Adrenal gland (tissue), 12 donors: ENCODE data around the gene GRM5. TPM values are rescaled to one million over a fixed set of nuclear protein-coding genes. Genes with fewer than 3 reads are reported as not detected.

Experiments
- DNase-seq, 7 donors: peaks; one replicate each; pipeline ENCODE4 v3.0.0-alpha.2; 2019 to 2020
- H3K27ac ChIP-seq, 5 donors: fragments of 200-600 bp; sonication (generic) in 4 of 5; 1 replicate in 3 of 5; 2 replicates in 2 of 5; pipeline versions ENCODE4 v1.5.1 to v1.8.0; 2016 to 2020; ENCODE audit warnings: mild to moderate bottlenecking in 1 of 5
- H3K27me3 ChIP-seq: fragments of 200-600 bp; 2 replicates; pipeline ENCODE4 v1.8.0; 2021
- H3K36me3 ChIP-seq, 2 donors: fragments of 200-600 bp; replicated peaks in 1 of 2; 1 replicate in 1 of 2; 2 replicates in 1 of 2; pipeline versions ENCODE4 v1.5.1 to v1.8.0; 2018 to 2022
- H3K4me1 ChIP-seq, 2 donors: fragments of 200-600 bp; replicated peaks in 1 of 2; 1 replicate in 1 of 2; 2 replicates in 1 of 2; pipeline versions ENCODE4 v1.5.1 to v1.8.0; 2018 to 2021
- H3K4me3 ChIP-seq, 4 donors: fragments of 200-600 bp; sonication (generic) in 3 of 4; one replicate each; pipeline ENCODE4 v1.5.1; 2016 to 2018
- H3K9me3 ChIP-seq, 3 donors: fragments of 200-600 bp; sonication (generic) in 1 of 3; replicated peaks in 1 of 3; 1 replicate in 2 of 3; 2 replicates in 1 of 3; pipeline versions ENCODE4 v1.5.1 to v1.8.0; 2016 to 2021
- POLR2A ChIP-seq, 2 donors: fragments of 450-650 bp; IDR thresholded peaks; one replicate each; pipeline ENCODE4 v1.6.1; 2017; ENCODE audit warnings: antibody characterized with exemption in 2 of 2, mild to moderate bottlenecking in 2 of 2, moderate library complexity in 1 of 2
- WGBS, 4 donors: extraction: QIAGEN DNeasy Blood & Tissue Kit in 2 of 4; methylation state at CpG; one replicate each; pipeline versions ENCODE4 v1.1.5 to v1.1.7; 2013 to 2017; 5-methylcytosine and 5-hydroxymethylcytosine counted together
- intact Hi-C, 2 donors: fragments of 100-400 bp; cut with DNase I; formaldehyde crosslinking; loops; one replicate each; pipeline versions ENCODE4 v1.14.1 to v1.15.0; 2022 to 2023
- polyA plus RNA-seq, 3 donors: library from polyadenylated mRNA; stranded (reverse); fragments of 200-250 nt in 2 of 3; fragments of 350-450 nt in 1 of 3; fragmentation: Illumina TruSeq in 1 of 3; extraction: RNeasy Lipid Tissue Mini Kit (QIAGEN cat#74804) in 1 of 3; gene quantifications; one replicate each; pipeline ENCODE4 v1.2.3, GENCODE V29; 2013 to 2014
- total RNA-seq, 9 donors: library from RNA; depleted of rRNA in 4 of 9; stranded (reverse); fragments of >200 nt in 4 of 9; fragments of 120-200 nt in 1 of 9; fragmentation: NEBNext Ultra II Directional in 1 of 9; extraction: Animal tissue kit (Norgen Biotek cat#: 25700) in 1 of 9; gene quantifications; one replicate each; pipeline versions ENCODE4 v1.1.0 to v1.2.4, GENCODE V29; 2013 to 2023
- TF ChIP-seq, protein P1 (sequence below), 6 experiments: fragments of 450-650 bp in 4 of 6; fragments of 200-600 bp in 2 of 6; sonication (generic) in 1 of 6; IDR thresholded peaks; 1 replicate in 5 of 6; 2 replicates in 1 of 6; pipeline versions ENCODE4 v1.5.1 to v1.8.0; 2016 to 2021; ENCODE audit warnings: antibody characterized with exemption in 6 of 6, mild to moderate bottlenecking in 2 of 6, moderate library complexity in 1 of 6
- donor health status: healthy with polysubstance abuse.
- donor health status: Bipolar disorder and iron deficiency.
- donor health status: DM: yes; HTN: yes; CAD: no.
- donor health status: DM: no; HTN: no; CAD: no.
- donor health status: DM: no; HTN: no; CAD: no.
- donor health status: DM: yes; HTN: yes; CAD: no.

The GRM5 gene
- total and polyA plus RNA-seq, 12 donors = under 0.01 to 0.33 (median 0.17) TPM; not detected in 8

DNA sequence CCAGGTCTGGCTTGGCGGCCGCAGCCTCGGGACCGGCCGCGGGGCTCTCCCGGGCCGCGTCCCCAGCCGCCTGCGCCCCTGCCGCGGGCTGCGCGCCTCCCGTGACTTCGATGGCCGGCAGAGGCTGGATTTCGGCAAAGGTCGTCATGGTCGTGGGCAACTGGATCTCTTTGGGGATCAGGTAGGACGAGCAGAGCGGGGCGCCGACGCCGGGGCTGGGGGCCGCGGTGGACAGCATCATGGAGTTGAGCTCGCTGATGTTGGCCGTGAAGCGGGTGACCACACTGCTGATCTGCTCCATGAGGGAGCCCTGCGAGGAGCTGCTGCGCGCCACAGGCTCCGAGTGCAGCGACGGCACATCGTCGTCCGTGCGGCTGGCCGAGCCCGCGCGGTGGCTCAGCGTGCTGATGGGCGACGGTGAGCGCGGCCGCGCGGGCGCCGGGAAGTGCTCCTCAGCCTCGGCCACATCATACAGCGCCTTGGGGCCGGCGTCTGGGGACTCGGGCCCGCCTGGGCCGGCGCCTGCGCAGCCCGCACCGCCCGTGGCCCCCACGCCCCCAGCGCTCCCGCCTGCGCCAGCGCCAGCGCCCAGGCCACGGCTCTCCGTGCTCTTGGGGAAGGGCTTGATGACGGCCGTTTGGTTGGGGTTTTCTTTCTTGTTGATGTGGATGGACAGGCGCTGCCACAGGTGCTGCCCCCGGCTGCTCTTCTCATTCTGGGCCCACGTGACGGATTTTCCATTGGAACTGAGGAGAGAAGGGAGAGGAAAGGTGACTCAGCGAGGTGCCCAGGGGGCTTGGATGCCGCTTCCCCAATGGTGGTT, 556.8 kb downstream of the GRM5 start:
- Histone ChIP-seq H3K9me3 (no peaks in the 10 kb centered on the region), H3K4me1 (peaks cover 0 to 3% of the 10 kb centered on the region in 2 donors), H3K4me3 (peak overlapping the region in 2 of 4 donors; percentile 30 to 47), H3K27me3 (peaks cover 51% of the 10 kb centered on the region), H3K27ac (no peak overlapping the region), H3K36me3 (no peaks in the 10 kb centered on the region)
- WGBS, 4 donors = 6 to 33% (median 10%) methylated on average over 6 to 84 of the region's 84 CpGs
- TF ChIP-seq, protein P1, sequence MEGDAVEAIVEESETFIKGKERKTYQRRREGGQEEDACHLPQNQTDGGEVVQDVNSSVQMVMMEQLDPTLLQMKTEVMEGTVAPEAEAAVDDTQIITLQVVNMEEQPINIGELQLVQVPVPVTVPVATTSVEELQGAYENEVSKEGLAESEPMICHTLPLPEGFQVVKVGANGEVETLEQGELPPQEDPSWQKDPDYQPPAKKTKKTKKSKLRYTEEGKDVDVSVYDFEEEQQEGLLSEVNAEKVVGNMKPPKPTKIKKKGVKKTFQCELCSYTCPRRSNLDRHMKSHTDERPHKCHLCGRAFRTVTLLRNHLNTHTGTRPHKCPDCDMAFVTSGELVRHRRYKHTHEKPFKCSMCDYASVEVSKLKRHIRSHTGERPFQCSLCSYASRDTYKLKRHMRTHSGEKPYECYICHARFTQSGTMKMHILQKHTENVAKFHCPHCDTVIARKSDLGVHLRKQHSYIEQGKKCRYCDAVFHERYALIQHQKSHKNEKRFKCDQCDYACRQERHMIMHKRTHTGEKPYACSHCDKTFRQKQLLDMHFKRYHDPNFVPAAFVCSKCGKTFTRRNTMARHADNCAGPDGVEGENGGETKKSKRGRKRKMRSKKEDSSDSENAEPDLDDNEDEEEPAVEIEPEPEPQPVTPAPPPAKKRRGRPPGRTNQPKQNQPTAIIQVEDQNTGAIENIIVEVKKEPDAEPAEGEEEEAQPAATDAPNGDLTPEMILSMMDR (IDR thresholded peaks at IDR 0.05) = no peak
- TF ChIP-seq POLR2A (IDR thresholded peaks at IDR 0.05) = no peak
- intact Hi-C loops = no loop called here
- DNase-seq = peak in 3 of 7 donors; percentile 10 to 21 (median 13)

DNA sequence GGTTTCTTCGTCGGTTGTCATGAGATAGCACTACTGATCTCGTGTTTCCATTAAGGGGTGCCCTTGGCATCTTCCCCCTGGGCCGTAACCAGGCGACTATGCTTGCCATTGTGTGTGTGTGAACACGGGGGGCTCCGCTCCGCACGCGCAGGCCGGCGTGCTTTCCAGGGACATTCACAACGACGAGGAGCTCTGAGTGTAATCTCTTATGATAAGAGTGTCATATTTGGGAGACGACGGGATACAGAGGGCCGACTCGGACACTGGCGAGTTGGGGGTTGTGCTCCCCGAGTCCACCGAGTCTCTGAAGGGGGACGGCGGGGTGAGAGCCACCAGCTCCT, 557.4 kb downstream of the GRM5 start:
- Histone ChIP-seq H3K27me3 (peaks cover 51% of the 10 kb centered on the region), H3K9me3 (no peaks in the 10 kb centered on the region), H3K36me3 (no peaks in the 10 kb centered on the region), H3K4me3 (peak overlapping the region in 1 of 4 donors; percentile 47), H3K27ac (no peak overlapping the region), H3K4me1 (peaks cover 0 to 3% of the 10 kb centered on the region in 2 donors)
- intact Hi-C loops = no loop called here
- no peak for DNase-seq
- WGBS, 4 donors = 21 to 27% (median 23%) methylated on average over 12 to 23 of the region's 23 CpGs
- TF ChIP-seq, protein P1 (IDR thresholded peaks at IDR 0.05) = no peak
- no peak for TF ChIP-seq POLR2A (IDR thresholded peaks at IDR 0.05)

DNA sequence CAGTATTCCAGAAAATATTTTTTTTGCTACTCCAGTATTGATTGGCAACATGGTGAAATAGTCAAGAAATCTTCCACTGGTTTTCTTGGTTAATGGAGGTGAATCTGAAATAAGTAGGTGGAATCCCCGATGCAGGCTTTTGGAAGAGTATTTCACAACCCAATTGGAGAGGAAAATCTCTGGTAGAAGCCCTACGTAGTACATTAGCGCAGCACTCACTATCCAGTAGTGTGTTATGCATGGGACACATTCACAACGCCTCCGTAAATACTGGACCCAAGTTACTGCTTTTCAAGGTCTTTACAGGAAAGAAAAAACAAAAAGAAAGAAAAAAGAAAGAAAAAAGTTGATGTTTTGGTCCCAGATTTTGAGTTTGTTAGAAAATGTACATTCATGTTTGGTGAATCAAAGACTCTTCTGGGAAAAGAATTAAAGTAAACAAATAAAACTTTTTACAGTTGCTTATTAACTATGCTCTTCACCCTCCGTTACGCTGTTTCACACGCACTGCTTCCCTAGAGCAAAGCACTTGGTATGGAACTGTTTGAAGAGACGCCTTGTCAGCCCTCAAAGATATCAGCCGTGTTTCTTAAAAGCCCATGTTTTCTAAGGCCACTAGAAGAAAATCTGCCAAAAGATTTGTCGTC, 557.9 kb downstream of the GRM5 start:
- H3K27me3 ChIP-seq = peaks cover 51% of the 10 kb centered on the region
- H3K27ac ChIP-seq = no peak overlapping the region
- peaks cover 0 to 3% of the 10 kb centered on the region in 2 donors for H3K4me1 ChIP-seq
- TF ChIP-seq, protein P1 (IDR thresholded peaks at IDR 0.05) = no peak
- no peak for TF ChIP-seq POLR2A (IDR thresholded peaks at IDR 0.05)
- no peak overlapping the region for H3K4me3 ChIP-seq
- no peak for DNase-seq
- WGBS, 4 donors = 77 to 85% (median 84%) methylated on average over 11 of the region's 11 CpGs
- intact Hi-C loops = no loop called here
- H3K36me3 ChIP-seq = no peaks in the 10 kb centered on the region
- no peaks in the 10 kb centered on the region for H3K9me3 ChIP-seq

DNA sequence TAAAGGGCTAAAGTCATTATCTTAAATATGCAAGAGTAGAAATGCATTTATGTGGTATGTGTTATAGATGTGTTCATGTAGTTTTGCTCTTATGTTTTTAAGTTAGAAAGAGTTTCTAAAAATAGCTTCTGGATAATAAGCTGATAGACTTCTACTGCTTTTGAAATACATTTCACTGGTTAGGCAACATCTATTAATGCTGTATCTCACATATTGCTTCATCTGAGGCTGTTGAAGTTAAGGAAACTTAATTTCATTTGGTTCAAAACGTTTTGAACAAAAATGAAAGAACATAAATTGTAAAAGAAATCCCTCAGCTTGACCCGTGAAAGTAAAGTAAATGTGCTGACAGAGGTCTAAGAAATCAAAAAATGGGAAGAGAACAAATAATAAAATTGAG, 564.2 kb downstream of the GRM5 start:
- no peak overlapping the region for H3K4me3 ChIP-seq
- 40 to 48% (median 41%) methylated on average over 2 of the region's 2 CpGs for WGBS, 4 donors
- no peak for DNase-seq
- peaks cover 0 to 4% (median 0%) of the 10 kb centered on the region in 3 donors for H3K9me3 ChIP-seq
- H3K4me1 ChIP-seq = no peaks in the 10 kb centered on the region
- H3K27ac ChIP-seq = no peak overlapping the region
- no peaks in the 10 kb centered on the region for H3K36me3 ChIP-seq
- TF ChIP-seq, protein P1 (IDR thresholded peaks at IDR 0.05) = no peak
- intact Hi-C loops = no loop called here
- H3K27me3 ChIP-seq = peaks cover 15% of the 10 kb centered on the region
